Astrocyte (in vitro differentiated cells and primary cell): ENCODE measurements around the gene CYB5B.

Experiments
- EZH2 ChIP-seq: IDR thresholded peaks from 2 replicates; pipeline ENCODE4 v1.6.1; 2012; ENCODE audit warnings: mild to moderate bottlenecking, low read length, inconsistent platforms; ENCODE audit not compliant: insufficient read depth
- TF ChIP-seq, protein P1 (sequence below): IDR thresholded peaks from 2 replicates; pipeline ENCODE4 v1.5.1; 2011; ENCODE audit warnings: low read depth, mild to moderate bottlenecking, inconsistent platforms, low read length, moderate library complexity; ENCODE audit not compliant: insufficient read depth

GRCh38 chr16:69384974-69385373 lies 39.4 kb upstream of the CYB5B start:
- TF ChIP-seq, protein P1, sequence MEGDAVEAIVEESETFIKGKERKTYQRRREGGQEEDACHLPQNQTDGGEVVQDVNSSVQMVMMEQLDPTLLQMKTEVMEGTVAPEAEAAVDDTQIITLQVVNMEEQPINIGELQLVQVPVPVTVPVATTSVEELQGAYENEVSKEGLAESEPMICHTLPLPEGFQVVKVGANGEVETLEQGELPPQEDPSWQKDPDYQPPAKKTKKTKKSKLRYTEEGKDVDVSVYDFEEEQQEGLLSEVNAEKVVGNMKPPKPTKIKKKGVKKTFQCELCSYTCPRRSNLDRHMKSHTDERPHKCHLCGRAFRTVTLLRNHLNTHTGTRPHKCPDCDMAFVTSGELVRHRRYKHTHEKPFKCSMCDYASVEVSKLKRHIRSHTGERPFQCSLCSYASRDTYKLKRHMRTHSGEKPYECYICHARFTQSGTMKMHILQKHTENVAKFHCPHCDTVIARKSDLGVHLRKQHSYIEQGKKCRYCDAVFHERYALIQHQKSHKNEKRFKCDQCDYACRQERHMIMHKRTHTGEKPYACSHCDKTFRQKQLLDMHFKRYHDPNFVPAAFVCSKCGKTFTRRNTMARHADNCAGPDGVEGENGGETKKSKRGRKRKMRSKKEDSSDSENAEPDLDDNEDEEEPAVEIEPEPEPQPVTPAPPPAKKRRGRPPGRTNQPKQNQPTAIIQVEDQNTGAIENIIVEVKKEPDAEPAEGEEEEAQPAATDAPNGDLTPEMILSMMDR = no peak
- no peak for TF ChIP-seq EZH2
